ENCODE measurements around the gene TANC1. TPM values are rescaled to one million over a fixed set of nuclear protein-coding genes. Genes with fewer than 3 reads are reported as not detected.

The TANC1 gene
- polyA plus RNA-seq, 1 donor (not counting 4 experiments of a cell fraction or from before 2014, with no cell fraction given), result 33.5 TPM

DNA sequence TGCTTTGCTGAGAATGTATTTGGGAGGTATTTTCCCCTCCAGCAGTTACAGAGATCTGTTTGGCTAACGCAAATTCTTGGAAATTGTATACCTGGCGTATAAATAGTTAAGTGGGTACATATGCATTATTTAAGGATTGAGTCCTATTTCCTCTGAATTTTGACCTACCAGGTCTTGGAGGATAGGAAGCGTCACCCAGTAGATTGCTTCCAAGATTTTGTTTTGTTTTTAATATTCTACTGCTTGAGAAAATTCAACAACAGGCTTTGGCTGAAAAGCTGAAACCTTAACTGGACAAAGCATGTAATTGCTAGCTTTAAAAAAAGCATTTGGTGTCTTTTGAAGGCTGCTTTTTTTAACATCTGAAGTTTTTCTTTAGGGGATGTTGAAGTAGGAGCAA, 168.0 kb downstream of the TANC1 start:
- peaks cover 28% of the 10 kb centered on the region for H3K79me2 ChIP-seq (ENCODE audit: control insufficient read depth, insufficient read depth, low read length)
- peak overlapping the region; percentile 85 for H3K4me2 ChIP-seq (ENCODE audit: control insufficient read depth, extremely low read depth, insufficient read depth, low read depth, low read length)
- H3K9me1 ChIP-seq (ENCODE audit: control insufficient read depth, extremely low read depth, insufficient read depth, low read length), result no peaks in the 10 kb centered on the region
- no peaks in the 10 kb centered on the region for H3K27me3 ChIP-seq (ENCODE audit: control insufficient read depth, extremely low read depth, insufficient read depth, low read length)
- H4K20me1 ChIP-seq (ENCODE audit: control insufficient read depth, extremely low read depth, insufficient read depth, low read length), result no peaks in the 10 kb centered on the region
- H3K27ac ChIP-seq (ENCODE audit: control insufficient read depth, insufficient read depth, low read length), result peak overlapping the region; percentile 90
- dilution Hi-C loops (cut with MboI; ENCODE audit: extremely low pct_ligation_motif_present, low sequenced_read_pairs), result no loop called here
- H3K9me3 ChIP-seq (ENCODE audit: control insufficient read depth, low read depth, low read length), result no peaks in the 10 kb centered on the region
- no peak overlapping the region for H2AFZ ChIP-seq (ENCODE audit: control insufficient read depth, low read length)
- peak overlapping the region in 1 of 3 experiments; percentile 11 for H3K4me3 ChIP-seq (ENCODE audit: control insufficient read depth in 2 of 3, extremely low read depth in 1 of 3, insufficient read depth in 2 of 3, low read depth in 1 of 3, low read length in 3 of 3)
- FAIRE-seq, result no peak
- peaks cover 0 to 4% of the 10 kb centered on the region in 2 experiments for H3K36me3 ChIP-seq (ENCODE audit: control insufficient read depth in 2 of 2, extremely low read depth in 1 of 2, insufficient read depth in 2 of 2, low read length in 2 of 2)
- TF ChIP-seq, protein P1, sequence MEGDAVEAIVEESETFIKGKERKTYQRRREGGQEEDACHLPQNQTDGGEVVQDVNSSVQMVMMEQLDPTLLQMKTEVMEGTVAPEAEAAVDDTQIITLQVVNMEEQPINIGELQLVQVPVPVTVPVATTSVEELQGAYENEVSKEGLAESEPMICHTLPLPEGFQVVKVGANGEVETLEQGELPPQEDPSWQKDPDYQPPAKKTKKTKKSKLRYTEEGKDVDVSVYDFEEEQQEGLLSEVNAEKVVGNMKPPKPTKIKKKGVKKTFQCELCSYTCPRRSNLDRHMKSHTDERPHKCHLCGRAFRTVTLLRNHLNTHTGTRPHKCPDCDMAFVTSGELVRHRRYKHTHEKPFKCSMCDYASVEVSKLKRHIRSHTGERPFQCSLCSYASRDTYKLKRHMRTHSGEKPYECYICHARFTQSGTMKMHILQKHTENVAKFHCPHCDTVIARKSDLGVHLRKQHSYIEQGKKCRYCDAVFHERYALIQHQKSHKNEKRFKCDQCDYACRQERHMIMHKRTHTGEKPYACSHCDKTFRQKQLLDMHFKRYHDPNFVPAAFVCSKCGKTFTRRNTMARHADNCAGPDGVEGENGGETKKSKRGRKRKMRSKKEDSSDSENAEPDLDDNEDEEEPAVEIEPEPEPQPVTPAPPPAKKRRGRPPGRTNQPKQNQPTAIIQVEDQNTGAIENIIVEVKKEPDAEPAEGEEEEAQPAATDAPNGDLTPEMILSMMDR (optimal IDR thresholded peaks at IDR 0.05 in 1 of 3, IDR thresholded peaks at IDR 0.05 in 1 of 3, conservative IDR thresholded peaks at IDR 0.05 in 1 of 3; ENCODE audit: extremely low read depth in 1 of 3, insufficient read depth in 2 of 3, low read length in 3 of 3), result no peak
- TF ChIP-seq EZH2 (IDR thresholded peaks at IDR 0.05; ENCODE audit: low read length), result no peak
- H3K9ac ChIP-seq (ENCODE audit: control insufficient read depth, extremely low read depth, insufficient read depth, low read length), result peak overlapping the region; percentile 68
- DNase-seq (ENCODE audit: low read depth, low spot score), result no peak
- peaks cover 74% of the 10 kb centered on the region for H3K4me1 ChIP-seq (ENCODE audit: control insufficient read depth, extremely low read depth, insufficient read depth, low read length)

DNA sequence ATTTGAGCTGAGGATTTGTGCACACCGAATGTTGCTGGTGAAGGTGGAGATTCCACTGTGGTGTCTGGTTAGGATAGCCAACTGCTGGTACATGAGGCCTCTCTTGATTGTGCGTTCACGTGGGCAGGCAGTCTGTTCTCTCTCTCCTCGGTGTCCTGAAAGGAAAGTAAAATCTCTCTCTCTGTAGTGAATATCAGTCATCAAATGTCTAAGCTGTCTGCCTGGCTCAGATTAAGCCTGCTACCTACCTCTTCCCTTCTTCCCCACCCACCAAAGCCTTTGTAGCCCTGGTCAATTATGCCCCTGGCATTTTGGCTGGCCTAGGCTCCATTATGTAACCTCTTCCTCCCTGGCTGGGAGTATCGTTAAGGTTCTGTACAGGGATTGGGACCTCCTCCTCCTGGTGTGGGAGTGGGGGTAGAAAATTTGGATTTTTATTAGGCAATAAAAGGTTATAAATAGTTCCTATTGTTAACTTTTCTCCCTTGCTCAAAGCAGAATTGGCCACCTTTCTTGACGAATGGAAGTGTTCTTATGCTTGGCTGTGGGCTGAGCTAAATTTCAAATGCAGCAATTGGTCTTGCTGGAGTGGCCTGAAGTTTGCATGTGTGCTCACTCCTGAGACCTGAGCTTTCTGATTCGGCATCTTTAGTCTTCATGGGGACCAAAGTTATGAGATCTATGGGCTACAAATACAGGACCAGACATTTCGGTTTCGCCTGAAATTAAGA, 169.2 kb downstream of the TANC1 start:
- H3K4me3 ChIP-seq (ENCODE audit: control insufficient read depth in 2 of 3, extremely low read depth in 1 of 3, insufficient read depth in 2 of 3, low read depth in 1 of 3, low read length in 3 of 3), result no peak overlapping the region

More for the DNA sequence above, 169.2 kb downstream of the TANC1 start:
- Histone ChIP-seq H3K79me2 (ENCODE audit: control insufficient read depth, insufficient read depth, low read length) (peaks cover 29% of the 10 kb centered on the region), H3K9me1 (ENCODE audit: control insufficient read depth, extremely low read depth, insufficient read depth, low read length) (no peaks in the 10 kb centered on the region), H3K9ac (ENCODE audit: control insufficient read depth, extremely low read depth, insufficient read depth, low read length) (peak overlapping the region; percentile 0), H3K27ac (ENCODE audit: control insufficient read depth, insufficient read depth, low read length) (peak overlapping the region; percentile 12), H2AFZ (ENCODE audit: control insufficient read depth, low read length) (no peak overlapping the region), H3K4me1 (ENCODE audit: control insufficient read depth, extremely low read depth, insufficient read depth, low read length) (peaks cover 62% of the 10 kb centered on the region), H3K9me3 (ENCODE audit: control insufficient read depth, low read depth, low read length) (no peaks in the 10 kb centered on the region), H3K36me3 (ENCODE audit: control insufficient read depth in 2 of 2, extremely low read depth in 1 of 2, insufficient read depth in 2 of 2, low read length in 2 of 2) (peaks cover 0 to 6% of the 10 kb centered on the region in 2 experiments), H3K4me2 (ENCODE audit: control insufficient read depth, extremely low read depth, insufficient read depth, low read depth, low read length) (peak overlapping the region; percentile 43), H4K20me1 (ENCODE audit: control insufficient read depth, extremely low read depth, insufficient read depth, low read length) (no peaks in the 10 kb centered on the region), H3K27me3 (ENCODE audit: control insufficient read depth, extremely low read depth, insufficient read depth, low read length) (no peaks in the 10 kb centered on the region)
- peak; percentile 64 for FAIRE-seq
- dilution Hi-C loops (cut with MboI; ENCODE audit: extremely low pct_ligation_motif_present, low sequenced_read_pairs), result no loop called here
- DNase-seq (ENCODE audit: low read depth, low spot score), result no peak
- TF ChIP-seq, protein P1 (optimal IDR thresholded peaks at IDR 0.05 in 1 of 3, IDR thresholded peaks at IDR 0.05 in 1 of 3, conservative IDR thresholded peaks at IDR 0.05 in 1 of 3; ENCODE audit: extremely low read depth in 1 of 3, insufficient read depth in 2 of 3, low read length in 3 of 3), result no peak
- TF ChIP-seq EZH2 (IDR thresholded peaks at IDR 0.05; ENCODE audit: low read length), result no peak
